RWPE2 (cell line): ENCODE data around the gene NRDC.
A peak's percentile ranks its signal among the peaks of the same experiment; 100 is the strongest.
"Not testable (repeated sequence)": the region's sequence is repeated elsewhere in the genome, so short reads cannot be mapped to it uniquely, and the experiment has no call there.

ENCODE experiments used
- ATAC-seq: fragments of 200-7000 bp; cut with Tn5 transposase; 3 replicates; pipeline ENCODE4 v1.9.1; 2021; ENCODE audit warnings: low read depth
- DNase-seq: peaks from one replicate; pipeline ENCODE4 v3.0.0-alpha.2; 2020; ENCODE audit warnings: low spot score
- H3K27ac ChIP-seq: fragments of 450-650 bp; 2 replicates; pipeline ENCODE4 v1.5.1; 2017; ENCODE audit warnings: mild to moderate bottlenecking; ENCODE audit not compliant: poor library complexity, severe bottlenecking
- H3K27me3 ChIP-seq: fragments of 250-450 bp; sonication (Bioruptor Pico); 2 replicates; pipeline ENCODE4 v1.5.1; 2021; ENCODE audit warnings: mild to moderate bottlenecking, moderate library complexity; ENCODE audit not compliant: insufficient read depth, poor library complexity, severe bottlenecking
- H3K36me3 ChIP-seq: fragments of 250-450 bp; sonication (Bioruptor Pico); 2 replicates; pipeline ENCODE4 v1.5.1; 2020; ENCODE audit warnings: low read depth, mild to moderate bottlenecking, moderate library complexity
- H3K4me1 ChIP-seq: fragments of 250-450 bp; sonication (Bioruptor Pico); 2 replicates; pipeline ENCODE4 v1.5.1; 2021; ENCODE audit warnings: mild to moderate bottlenecking, moderate library complexity; ENCODE audit not compliant: insufficient read depth, poor library complexity, severe bottlenecking
- H3K4me3 ChIP-seq: fragments of 250-450 bp; sonication (Bioruptor Pico); 2 replicates; pipeline ENCODE4 v1.5.1; 2021; ENCODE audit warnings: mild to moderate bottlenecking, moderate library complexity; ENCODE audit not compliant: severe bottlenecking
- H3K9me3 ChIP-seq: fragments of 250-450 bp; sonication (Bioruptor Pico); 2 replicates; pipeline ENCODE4 v1.5.1; 2021; ENCODE audit warnings: mild to moderate bottlenecking, moderate library complexity; ENCODE audit not compliant: severe bottlenecking
- TF ChIP-seq, protein P1 (sequence below): fragments of 450-650 bp; IDR thresholded peaks from one replicate; pipeline ENCODE4 v1.5.1; 2017; ENCODE audit warnings: mild to moderate bottlenecking, moderate library complexity; ENCODE audit not compliant: poor library complexity, severe bottlenecking

Gene NRDC

DNA sequence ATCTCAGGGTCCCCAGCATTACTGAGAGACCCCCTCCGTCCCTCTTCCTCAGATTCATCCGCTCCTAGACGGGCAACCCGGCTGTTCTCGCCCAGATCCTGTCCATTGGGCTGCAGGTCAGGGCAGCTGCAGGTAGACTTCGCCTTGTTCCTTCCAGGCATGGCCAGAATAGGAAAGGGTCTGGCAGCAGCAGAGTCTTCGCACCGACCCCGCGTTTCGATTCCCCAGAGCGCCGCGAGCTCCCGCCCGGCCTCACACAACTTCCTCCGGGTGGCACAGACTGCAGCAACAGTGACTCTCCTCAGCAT lies 265 bp downstream of the NRDC start:
- H3K4me3 ChIP-seq, result peak overlapping the region; percentile 88
- no peaks in the 10 kb centered on the region for H3K27me3 ChIP-seq
- peak overlapping the region; percentile 83 for H3K27ac ChIP-seq
- peaks cover 28% of the 10 kb centered on the region for H3K36me3 ChIP-seq
- DNase-seq, result no peak
- peaks cover 20% of the 10 kb centered on the region for H3K4me1 ChIP-seq
- ATAC-seq, result peak; percentile 31
- H3K9me3 ChIP-seq, result no peaks in the 10 kb centered on the region
- TF ChIP-seq, protein P1, sequence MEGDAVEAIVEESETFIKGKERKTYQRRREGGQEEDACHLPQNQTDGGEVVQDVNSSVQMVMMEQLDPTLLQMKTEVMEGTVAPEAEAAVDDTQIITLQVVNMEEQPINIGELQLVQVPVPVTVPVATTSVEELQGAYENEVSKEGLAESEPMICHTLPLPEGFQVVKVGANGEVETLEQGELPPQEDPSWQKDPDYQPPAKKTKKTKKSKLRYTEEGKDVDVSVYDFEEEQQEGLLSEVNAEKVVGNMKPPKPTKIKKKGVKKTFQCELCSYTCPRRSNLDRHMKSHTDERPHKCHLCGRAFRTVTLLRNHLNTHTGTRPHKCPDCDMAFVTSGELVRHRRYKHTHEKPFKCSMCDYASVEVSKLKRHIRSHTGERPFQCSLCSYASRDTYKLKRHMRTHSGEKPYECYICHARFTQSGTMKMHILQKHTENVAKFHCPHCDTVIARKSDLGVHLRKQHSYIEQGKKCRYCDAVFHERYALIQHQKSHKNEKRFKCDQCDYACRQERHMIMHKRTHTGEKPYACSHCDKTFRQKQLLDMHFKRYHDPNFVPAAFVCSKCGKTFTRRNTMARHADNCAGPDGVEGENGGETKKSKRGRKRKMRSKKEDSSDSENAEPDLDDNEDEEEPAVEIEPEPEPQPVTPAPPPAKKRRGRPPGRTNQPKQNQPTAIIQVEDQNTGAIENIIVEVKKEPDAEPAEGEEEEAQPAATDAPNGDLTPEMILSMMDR, result no peak

DNA sequence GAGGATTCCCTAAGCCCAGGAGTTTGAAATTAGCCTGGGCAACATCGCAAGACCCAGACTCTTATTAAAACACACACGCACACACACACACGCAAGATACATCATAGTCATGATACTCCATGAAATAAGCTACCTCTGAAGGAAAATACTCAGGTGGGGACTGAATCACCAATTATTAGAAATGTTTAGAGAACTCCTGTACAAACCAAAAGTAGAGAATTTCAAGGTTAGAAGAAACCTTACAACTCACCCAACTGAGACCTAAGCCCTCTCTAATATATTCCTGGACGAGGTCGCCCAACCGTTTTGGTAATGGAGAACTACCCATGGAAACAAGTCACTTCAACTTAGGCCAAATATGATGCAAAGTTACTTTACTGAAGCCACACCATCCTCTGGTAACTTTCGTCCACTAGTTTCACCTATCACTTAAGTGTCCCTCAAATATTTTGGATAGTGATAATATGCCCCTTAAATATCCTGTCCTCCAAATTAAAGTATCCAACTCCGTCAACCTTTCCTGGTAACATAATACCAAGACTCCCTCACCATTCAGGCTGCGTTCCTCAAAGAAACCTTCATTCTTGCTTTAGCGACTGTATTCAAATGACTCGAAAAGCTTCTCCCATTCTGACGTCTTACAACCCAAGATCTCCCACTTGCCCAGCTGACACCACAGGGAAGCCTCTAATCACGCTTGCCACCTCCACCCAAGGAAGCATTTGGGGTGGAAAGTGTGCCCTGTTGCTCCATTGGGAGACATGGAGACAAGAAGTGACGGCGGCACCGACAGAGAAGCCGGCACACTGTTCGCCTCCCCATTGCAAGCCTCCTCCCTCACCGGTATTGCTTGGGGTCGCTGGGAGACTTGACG lies 856 bp downstream of the NRDC start:
- Histone ChIP-seq H3K4me1 (peaks cover 20% of the 10 kb centered on the region), H3K4me3 (peak overlapping the region; percentile 88), H3K36me3 (peaks cover 34% of the 10 kb centered on the region), H3K27me3 (no peaks in the 10 kb centered on the region), H3K9me3 (no peaks in the 10 kb centered on the region), H3K27ac (peak overlapping the region; percentile 83)
- DNase-seq (no peak), ATAC-seq (peak; percentile 3; the same call in 1 of the 3 replicates)
- TF ChIP-seq, protein P1, result no peak

DNA sequence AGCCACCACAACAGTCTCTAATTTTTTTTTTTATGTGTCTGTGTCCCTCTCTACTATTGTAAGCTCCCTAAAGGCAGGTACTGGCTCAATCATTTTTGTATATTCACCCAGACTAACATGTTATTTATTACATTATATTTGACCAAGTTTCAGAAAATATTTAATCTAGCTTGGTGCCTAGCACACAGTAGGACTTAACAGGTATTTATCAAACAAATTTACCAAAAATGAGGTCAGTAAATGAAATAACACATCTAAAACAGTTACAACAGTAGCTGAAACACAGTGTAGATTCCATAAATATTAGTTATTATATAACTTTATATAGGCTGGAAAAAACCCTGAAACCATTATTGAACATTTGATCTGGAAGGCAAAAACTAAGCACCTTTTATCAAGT lies 2.7 kb downstream of the NRDC start:
- Histone ChIP-seq H3K4me1 (peaks cover 20% of the 10 kb centered on the region), H3K9me3 (no peaks in the 10 kb centered on the region), H3K27me3 (no peaks in the 10 kb centered on the region), H3K27ac (no peak overlapping the region), H3K4me3 (no peak overlapping the region), H3K36me3 (peaks cover 40% of the 10 kb centered on the region)
- DNase-seq, result no peak
- no peak for ATAC-seq
- TF ChIP-seq, protein P1, result no peak

DNA sequence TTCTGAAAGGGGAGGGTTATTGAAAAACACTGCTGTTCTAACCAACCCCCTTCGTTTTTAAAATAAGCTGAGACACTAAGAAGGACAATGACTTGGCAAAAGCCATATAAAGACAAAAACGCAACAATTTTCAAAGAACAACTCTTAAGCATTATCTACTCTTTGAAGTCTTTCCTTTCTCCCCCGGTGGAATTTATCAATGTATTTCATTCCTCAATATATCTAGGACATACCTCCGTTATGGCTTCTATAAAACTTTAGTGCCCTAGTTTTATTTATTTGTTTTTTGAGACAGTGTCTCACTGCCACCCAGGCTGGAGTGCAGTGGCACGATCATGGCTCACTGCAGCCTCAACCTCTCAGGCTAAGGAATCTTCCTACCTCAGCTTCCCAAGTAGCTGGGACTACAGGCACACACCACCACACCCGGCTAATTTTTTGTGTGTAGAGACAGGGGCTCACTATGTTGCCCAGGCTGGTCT lies 3.2 kb downstream of the NRDC start:
- Histone ChIP-seq H3K27me3 (no peaks in the 10 kb centered on the region), H3K4me3 (no peak overlapping the region), H3K36me3 (peaks cover 40% of the 10 kb centered on the region), H3K9me3 (no peaks in the 10 kb centered on the region), H3K4me1 (peaks cover 20% of the 10 kb centered on the region), H3K27ac (no peak overlapping the region)
- TF ChIP-seq, protein P1, result no peak
- no peak for DNase-seq
- no peak for ATAC-seq

DNA sequence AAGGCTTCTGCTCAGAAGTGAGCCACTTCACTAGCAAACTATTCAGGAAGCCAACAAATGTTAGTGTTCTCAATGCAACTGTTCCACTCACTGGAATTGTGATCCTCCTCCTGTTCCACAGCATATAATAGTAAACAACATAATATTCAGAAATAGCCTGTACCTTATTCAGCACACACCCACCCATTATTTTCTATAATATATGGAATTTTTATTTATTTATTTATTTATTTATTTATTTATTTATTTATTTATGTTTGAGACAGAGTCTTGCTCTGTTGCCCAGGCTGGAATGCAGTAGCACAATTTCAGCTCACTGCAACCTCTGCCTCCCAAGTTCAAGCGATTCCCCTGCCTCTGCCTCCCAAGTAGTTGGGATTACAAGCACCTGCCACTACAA lies 5.3 kb downstream of the NRDC start:
- not testable (repeated sequence) for ATAC-seq, H3K4me3 ChIP-seq, H3K27ac ChIP-seq, DNase-seq, H3K9me3 ChIP-seq, H3K27me3 ChIP-seq
- H3K4me1 ChIP-seq, result peaks cover 20% of the 10 kb centered on the region
- peaks cover 45% of the 10 kb centered on the region for H3K36me3 ChIP-seq
